Activated CD8-positive, alpha-beta memory T cell treated with anti-CD3 and anti-CD28 coated beads, Interleukin-2, amount 10 ng/mL, durations not matched to agents 7 days and 5 days (primary cell): ENCODE data around the gene PIM3. TPM values are rescaled to one million over a fixed set of nuclear protein-coding genes. Genes with fewer than 3 reads are reported as not detected.

Experiments used
- ATAC-seq: fragments of 150-1000 bp; cut with Tn5 transposase; one replicate; pipeline ENCODE4 v1.10.0; 2021; ENCODE audit warnings: moderate library complexity
- CTCF ChIA-PET: fragments of 350-600 bp; sonication (Branson Sonifier 250); formaldehyde crosslinking; loops from one replicate; lab custom pipeline; 2021; ENCODE audit warnings: antibody characterized with exemption; lab: Charles Lee
- DNase-seq: peaks from one replicate; pipeline ENCODE4 v3.0.0-alpha.2; 2020
- H3K27ac Mint-ChIP-seq: one replicate; pipeline ENCODE4 v1.8.0; 2021; ENCODE audit warnings: mild to moderate bottlenecking, mixed read lengths
- H3K27me3 Mint-ChIP-seq: one replicate; pipeline ENCODE4 v1.8.0; 2021; ENCODE audit warnings: mixed read lengths
- H3K36me3 Mint-ChIP-seq: one replicate; pipeline ENCODE4 v1.8.0; 2021; ENCODE audit warnings: mild to moderate bottlenecking, mixed read lengths
- H3K4me1 Mint-ChIP-seq: one replicate; pipeline ENCODE4 v1.8.0; 2021; ENCODE audit warnings: mixed read lengths
- H3K4me3 Mint-ChIP-seq: one replicate; pipeline ENCODE4 v1.8.0; 2021; ENCODE audit warnings: mild to moderate bottlenecking, moderate library complexity, mixed read lengths
- H3K9me3 Mint-ChIP-seq: one replicate; pipeline ENCODE4 v1.8.0; 2022; ENCODE audit warnings: low read depth, mixed read lengths
- total RNA-seq, 2 experiments: library from RNA; stranded (reverse); gene quantifications; one replicate each; pipeline ENCODE4 v1.2.3, GENCODE V29; 2021

Gene PIM3
- total RNA-seq, 2 experiments from 2014 or later, result 53.4 to 79.7 TPM

DNA sequence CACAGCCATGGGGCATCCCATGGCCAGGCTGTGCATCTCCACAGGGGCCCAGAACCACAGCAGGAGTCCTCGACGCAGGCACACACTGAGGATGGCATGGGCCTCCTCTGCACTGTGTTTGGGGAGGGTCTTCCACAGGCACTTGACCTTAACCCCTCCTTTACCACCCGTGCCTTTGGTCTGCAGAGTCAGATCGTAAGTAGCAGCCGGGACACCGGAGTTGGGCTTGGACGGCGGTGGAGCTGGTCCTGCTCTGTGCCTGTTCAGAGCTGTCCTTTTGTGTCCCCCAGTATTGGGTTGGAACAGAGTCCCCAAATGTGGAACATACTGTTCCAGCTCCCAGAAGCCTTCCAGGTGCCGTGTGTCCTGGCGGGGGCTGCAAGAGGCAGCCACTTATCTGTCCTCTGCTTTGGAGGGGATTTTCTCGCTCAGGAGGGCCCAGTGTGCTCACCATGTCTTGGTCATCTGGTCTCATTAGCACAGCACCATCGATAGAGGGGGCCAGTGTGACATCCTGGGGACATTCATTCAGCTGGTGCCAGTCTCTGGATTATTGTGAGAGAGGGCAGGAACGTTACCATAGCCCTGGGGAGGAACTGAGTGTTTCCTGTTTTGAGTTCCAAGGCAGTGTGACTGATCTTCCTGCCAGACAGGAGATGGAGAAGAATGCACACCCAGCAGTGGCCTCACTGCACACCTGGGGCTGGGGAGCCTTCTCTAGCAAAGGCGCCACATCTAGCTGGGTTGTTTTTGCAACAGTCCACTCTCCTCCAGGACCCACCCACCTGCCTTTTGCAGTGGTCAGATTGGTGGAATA is 29.8 kb upstream of the PIM3 start:
- no peaks in the 10 kb centered on the region for H3K9me3 Mint-ChIP-seq
- no peak overlapping the region for H3K27ac Mint-ChIP-seq
- no peak overlapping the region for H3K4me3 Mint-ChIP-seq
- H3K4me1 Mint-ChIP-seq, result peaks cover 41% of the 10 kb centered on the region
- ATAC-seq (no peak), DNase-seq (peak; percentile 69)
- H3K27me3 Mint-ChIP-seq, result no peaks in the 10 kb centered on the region
- CTCF ChIA-PET, result interaction anchor here (0.8 to 4.6 kb wide), 15 partner anchors 9 to 260 kb away, joined by 3 to 48 read pairs (median 7); partner anchors contain the start of genes ALG12, CRELD2 and MLC1
- no peaks in the 10 kb centered on the region for H3K36me3 Mint-ChIP-seq

GRCh38 chr22:49933236-49934159 is 27.1 kb upstream of the PIM3 start:
- no peaks in the 10 kb centered on the region for H3K9me3 Mint-ChIP-seq
- peak overlapping the region; percentile 26 for H3K4me3 Mint-ChIP-seq

DNA sequence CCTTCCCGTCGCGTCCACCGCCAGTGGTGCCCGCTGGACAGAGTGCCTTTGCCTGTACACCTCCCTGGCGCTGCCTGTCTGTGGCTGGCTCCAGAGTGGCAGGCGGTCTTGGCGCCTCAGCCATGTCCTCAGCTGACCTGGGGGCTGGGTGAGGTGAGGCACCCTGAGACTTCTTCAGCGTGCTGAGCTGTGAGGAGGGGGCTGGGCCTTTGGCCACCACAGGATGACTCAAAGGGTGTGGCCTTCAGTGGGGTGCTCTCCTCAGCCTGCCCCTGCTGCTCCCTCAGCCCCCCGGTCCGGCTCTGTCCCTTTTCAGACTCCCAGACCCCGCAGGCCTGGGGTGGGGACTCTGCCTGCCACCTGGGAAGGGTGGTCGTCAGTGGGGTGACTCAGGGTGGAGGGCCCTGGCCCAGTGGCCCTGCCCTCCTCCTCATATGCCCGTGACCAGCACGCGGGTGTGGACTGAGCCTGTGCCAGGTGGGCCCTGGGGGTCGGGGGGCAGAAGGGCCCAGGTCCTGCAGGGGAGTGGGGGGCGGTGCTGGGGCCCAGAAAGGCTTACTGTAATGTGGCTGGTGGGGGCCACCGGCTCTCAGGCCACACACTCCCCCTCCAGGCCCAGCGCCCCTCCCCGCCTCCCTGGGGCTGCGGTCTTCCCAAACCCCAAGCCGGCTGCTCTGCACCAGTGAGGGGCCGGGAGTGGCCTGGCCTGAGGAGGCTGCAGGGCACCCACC is 26.2 kb upstream of the PIM3 start:
- no peak for ATAC-seq
- Mint-ChIP-seq H3K36me3 (no peaks in the 10 kb centered on the region), H3K27me3 (no peaks in the 10 kb centered on the region), H3K9me3 (no peaks in the 10 kb centered on the region), H3K4me3 (peak overlapping the region; percentile 58), H3K4me1 (peaks cover 36% of the 10 kb centered on the region), H3K27ac (peak overlapping the region; percentile 15)
- CTCF ChIA-PET, result interaction anchor here (4.6 kb wide), 1 partner anchor 96 kb away, joined by 48 read pairs; no protein-coding TSS in a partner anchor
- DNase-seq, result no peak

More at GRCh38 chr22:49933236-49934159, 27.1 kb upstream of the PIM3 start:
- H3K27ac Mint-ChIP-seq, result peak overlapping the region; percentile 68
- DNase-seq (no peak), ATAC-seq (no peak)
- H3K36me3 Mint-ChIP-seq, result no peaks in the 10 kb centered on the region
- no peaks in the 10 kb centered on the region for H3K27me3 Mint-ChIP-seq
- CTCF ChIA-PET, result interaction anchor here (1.3 to 4.6 kb wide), 3 partner anchors 60 to 166 kb away, joined by 3 to 48 read pairs (median 7); no protein-coding TSS in a partner anchor
- peaks cover 36% of the 10 kb centered on the region for H3K4me1 Mint-ChIP-seq

DNA sequence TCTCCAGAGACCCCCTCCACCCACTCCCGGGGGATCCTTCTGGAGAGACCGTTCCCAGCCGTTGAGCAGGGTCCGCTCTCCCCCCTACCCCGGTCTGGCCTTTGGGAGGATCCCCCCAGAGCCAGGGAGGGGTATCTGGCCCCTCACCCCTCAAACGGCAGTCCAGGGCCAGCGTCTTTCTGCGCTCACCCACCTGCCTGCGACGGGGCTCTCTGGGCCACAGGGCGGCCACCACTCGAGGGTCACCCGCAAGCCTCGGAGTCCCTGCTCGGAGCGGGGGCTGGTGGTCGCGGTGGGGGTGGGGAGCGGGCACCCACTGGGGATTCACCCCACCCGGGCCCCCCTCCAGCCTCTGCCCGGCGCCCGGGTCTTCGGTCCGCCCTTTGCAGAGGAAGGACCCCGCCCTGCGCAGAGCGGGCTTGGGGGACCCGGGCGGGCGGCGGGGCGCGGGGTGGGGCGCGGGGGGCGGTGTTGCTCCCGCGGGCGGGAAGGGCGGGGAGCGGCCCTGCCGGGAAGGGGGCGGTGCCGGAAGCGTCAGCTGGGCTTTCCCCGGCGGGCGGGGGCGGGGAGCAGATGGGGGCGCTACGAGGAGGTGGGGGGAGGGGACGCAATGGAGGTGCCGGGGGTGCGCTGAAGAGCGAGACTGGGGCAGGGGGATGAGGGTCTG is 25.5 kb upstream of the PIM3 start:
- no peaks in the 10 kb centered on the region for H3K9me3 Mint-ChIP-seq
- H3K4me1 Mint-ChIP-seq, result peaks cover 37% of the 10 kb centered on the region
- H3K4me3 Mint-ChIP-seq, result peak overlapping the region; percentile 58
- CTCF ChIA-PET, result interaction anchor here (2.4 kb wide), 1 partner anchor 95 kb away, joined by 13 read pairs; no protein-coding TSS in a partner anchor
- H3K27ac Mint-ChIP-seq, result no peak overlapping the region
- no peaks in the 10 kb centered on the region for H3K27me3 Mint-ChIP-seq
- ATAC-seq (peak; percentile 37), DNase-seq (peak; percentile 91)
- H3K36me3 Mint-ChIP-seq, result no peaks in the 10 kb centered on the region

- peaks cover 32% of the 10 kb centered on the region for H3K4me1 Mint-ChIP-seq
- ATAC-seq (no peak), DNase-seq (no peak)
- H3K9me3 Mint-ChIP-seq, result no peaks in the 10 kb centered on the region
- H3K36me3 Mint-ChIP-seq, result no peaks in the 10 kb centered on the region
- no peaks in the 10 kb centered on the region for H3K27me3 Mint-ChIP-seq
- CTCF ChIA-PET, result interaction anchor here (0.7 to 2.4 kb wide), 5 partner anchors 20 to 389 kb away, joined by 3 to 13 read pairs (median 3); partner anchors contain the start of gene PIM3
- no peak overlapping the region for H3K27ac Mint-ChIP-seq
- no peak overlapping the region for H3K4me3 Mint-ChIP-seq
These were observed 25.0 kb upstream of the PIM3 start for GRCh38 chr22:49935561-49935960.

GRCh38 chr22:49936018-49936972 is 24.3 kb upstream of the PIM3 start:
- Mint-ChIP-seq H3K4me3 (peak overlapping the region; percentile 36), H3K27ac (peak overlapping the region; percentile 84), H3K36me3 (peaks cover 2% of the 10 kb centered on the region), H3K9me3 (peaks cover 3% of the 10 kb centered on the region), H3K27me3 (no peaks in the 10 kb centered on the region), H3K4me1 (peaks cover 25% of the 10 kb centered on the region)
- ATAC-seq (peak; percentile 88), DNase-seq (peak; percentile 95)
- CTCF ChIA-PET, result interaction anchor here (0.6 to 2.4 kb wide), 6 partner anchors 19 to 389 kb away, joined by 3 to 13 read pairs (median 3); partner anchors contain the start of gene PIM3

GRCh38 chr22:49936973-49937757 is 23.4 kb upstream of the PIM3 start:
- Mint-ChIP-seq H3K27me3 (no peaks in the 10 kb centered on the region), H3K27ac (peak overlapping the region; percentile 84), H3K36me3 (peaks cover 2% of the 10 kb centered on the region), H3K4me3 (peak overlapping the region; percentile 36), H3K9me3 (peaks cover 3% of the 10 kb centered on the region), H3K4me1 (peaks cover 19% of the 10 kb centered on the region)
- CTCF ChIA-PET, result interaction anchor here (2.4 kb wide), 1 partner anchor 93 kb away, joined by 13 read pairs; no protein-coding TSS in a partner anchor
- ATAC-seq (no peak), DNase-seq (no peak)

DNA sequence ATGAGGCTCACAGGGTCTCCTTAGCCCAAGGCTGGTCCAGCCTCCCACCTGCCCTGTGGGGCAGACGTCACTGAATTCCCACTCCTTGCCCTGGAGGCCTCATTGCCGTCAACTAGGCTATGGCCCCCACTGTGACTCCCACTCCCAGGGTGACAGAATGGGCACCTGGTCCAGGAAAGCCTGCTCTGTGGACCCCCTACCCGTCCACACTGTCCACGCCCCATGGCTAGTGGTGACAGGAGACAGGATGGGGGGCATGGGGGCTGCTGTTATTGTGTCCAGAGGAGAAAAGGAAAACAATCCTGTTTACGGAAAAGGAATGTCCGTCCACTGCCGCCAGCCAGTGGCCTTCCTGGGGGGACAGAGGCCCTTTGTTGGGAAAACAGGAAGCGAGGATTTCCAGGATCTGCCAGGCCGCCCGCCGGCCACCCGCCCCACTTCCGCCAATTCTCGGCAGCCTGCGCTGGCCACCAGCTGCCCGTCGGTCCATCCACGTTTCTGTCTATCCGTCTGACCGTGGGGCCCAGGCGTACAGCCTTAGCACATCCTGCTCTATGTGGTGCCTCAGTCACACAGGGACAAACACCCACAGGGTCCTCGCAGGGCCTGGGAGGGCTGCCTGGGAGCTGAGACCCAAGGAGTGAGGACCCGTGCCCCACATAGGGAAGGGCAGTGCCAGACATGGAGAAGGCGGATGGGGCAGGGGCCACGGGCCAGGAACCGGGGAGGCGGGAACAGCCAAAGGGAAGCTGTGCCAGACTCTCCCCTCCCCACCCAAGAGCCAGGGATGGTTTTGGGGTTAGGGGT is 22.6 kb upstream of the PIM3 start:
- Mint-ChIP-seq H3K27me3 (no peaks in the 10 kb centered on the region), H3K9me3 (peaks cover 3% of the 10 kb centered on the region), H3K36me3 (peaks cover 2% of the 10 kb centered on the region), H3K27ac (peak overlapping the region; percentile 40), H3K4me3 (no peak overlapping the region), H3K4me1 (peaks cover 16% of the 10 kb centered on the region)
- no peak for ATAC-seq
- no peak for DNase-seq
- CTCF ChIA-PET, result interaction anchor here (2.4 kb wide), 1 partner anchor 92 kb away, joined by 13 read pairs; no protein-coding TSS in a partner anchor

- peaks cover 10% of the 10 kb centered on the region for H3K4me1 Mint-ChIP-seq
- CTCF ChIA-PET, result no interaction called here
- H3K36me3 Mint-ChIP-seq, result peaks cover 2% of the 10 kb centered on the region
- H3K27ac Mint-ChIP-seq, result no peak overlapping the region
- H3K4me3 Mint-ChIP-seq, result no peak overlapping the region
- DNase-seq (no peak), ATAC-seq (no peak)
- peaks cover 3% of the 10 kb centered on the region for H3K9me3 Mint-ChIP-seq
- H3K27me3 Mint-ChIP-seq, result no peaks in the 10 kb centered on the region
These were observed 21.9 kb upstream of the PIM3 start for GRCh38 chr22:49938565-49939136.
